ENCODE measurements around the gene ERCC4.
A peak's percentile ranks its signal among the peaks of the same experiment; 100 is the strongest.
"Not testable (repeated sequence)": the region's sequence is repeated elsewhere in the genome, so short reads cannot be mapped to it uniquely, and the experiment has no call there.

ERCC4 gene

DNA sequence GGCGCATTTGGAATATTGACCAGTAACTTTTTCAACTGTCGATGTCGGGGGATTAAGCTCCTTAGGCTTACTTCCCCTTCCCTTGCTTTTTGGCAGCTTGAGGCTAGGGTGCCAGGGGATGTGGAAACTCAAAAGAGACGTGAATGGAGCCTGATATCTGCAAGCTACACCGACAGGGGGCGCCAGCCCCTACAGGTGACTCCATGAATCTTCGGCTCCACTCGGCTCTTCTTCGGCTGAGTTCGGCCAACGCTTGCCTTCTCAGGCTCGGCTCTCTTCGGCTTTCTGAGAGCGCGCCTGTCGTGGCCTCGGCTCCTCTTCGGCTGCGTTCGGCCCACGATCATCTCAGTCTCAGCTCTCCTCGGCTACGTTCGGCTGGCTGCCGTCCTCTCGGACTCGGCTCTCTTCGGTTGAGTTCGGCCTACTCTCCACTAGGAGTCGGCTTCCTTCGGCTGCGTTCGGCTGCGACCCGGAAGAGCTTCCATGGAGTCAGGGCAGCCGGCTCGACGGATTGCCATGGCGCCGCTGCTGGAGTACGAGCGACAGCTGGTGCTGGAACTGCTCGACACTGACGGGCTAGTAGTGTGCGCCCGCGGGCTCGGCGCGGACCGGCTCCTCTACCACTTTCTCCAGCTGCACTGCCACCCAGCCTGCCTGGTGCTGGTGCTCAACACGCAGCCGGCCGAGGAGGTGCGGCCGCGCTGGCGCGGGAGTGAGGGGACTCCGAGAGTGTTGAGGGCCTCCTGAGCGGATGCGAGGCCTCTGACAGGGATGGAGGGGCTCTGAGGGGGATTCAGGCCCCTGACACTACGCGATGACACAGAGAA, at the start of gene ERCC4:
Gene ERCC4, plus strand, starts transcription at position 472 of the 827 bp plus-strand sequence. Its CDS starts 12 bp downstream, at position 484.
- Mint-ChIP-seq H3K4me1 (ENCODE audit: low read depth) (peaks cover 24% of the 10 kb centered on the region), H3K27me3 (peaks cover 4% of the 10 kb centered on the region), H3K4me3 (peak within 1 kb of the TSS; percentile 93), H3K27ac (peak within 1 kb of the TSS; percentile 94), H3K9me3 (no peaks in the 10 kb centered on the region), H3K36me3 (ENCODE audit: low read depth) (peaks cover 10% of the 10 kb centered on the region)

DNA sequence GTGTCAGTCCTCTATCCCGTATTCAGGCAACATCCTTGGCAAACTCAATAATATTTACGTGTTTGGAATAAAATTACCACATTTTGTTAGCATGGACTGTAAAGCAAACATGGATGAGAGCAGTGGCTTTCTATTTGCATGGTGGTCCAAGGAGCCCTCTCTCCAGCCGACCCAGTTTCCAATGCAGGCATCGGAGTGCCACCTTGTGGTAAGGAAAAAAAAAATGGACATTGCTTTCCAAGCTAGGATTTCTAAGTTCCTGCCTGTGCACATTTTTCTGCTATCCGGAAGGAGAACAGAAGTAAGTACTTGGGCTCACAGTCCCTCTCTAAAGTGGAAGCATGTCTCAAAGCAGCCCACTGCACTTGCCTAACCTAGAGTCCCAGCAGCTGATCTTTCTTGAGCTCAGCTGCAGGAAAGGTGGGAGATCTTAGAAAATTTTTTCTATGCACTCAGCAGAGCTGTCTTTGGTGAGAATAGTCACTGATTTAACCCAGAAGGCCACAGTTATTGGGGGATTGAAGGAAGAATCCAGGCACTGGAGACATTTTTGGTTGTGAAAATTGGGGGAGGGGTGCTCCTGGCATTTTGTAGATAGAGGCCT, 46.0 kb upstream of the ERCC4 start:
- Mint-ChIP-seq H3K27me3 (peaks cover 18% of the 10 kb centered on the region), H3K9me3 (no peaks in the 10 kb centered on the region), H3K36me3 (ENCODE audit: low read depth) (no peaks in the 10 kb centered on the region), H3K27ac (no peak overlapping the region), H3K4me1 (ENCODE audit: low read depth) (no peaks in the 10 kb centered on the region), H3K4me3 (no peak overlapping the region)

DNA sequence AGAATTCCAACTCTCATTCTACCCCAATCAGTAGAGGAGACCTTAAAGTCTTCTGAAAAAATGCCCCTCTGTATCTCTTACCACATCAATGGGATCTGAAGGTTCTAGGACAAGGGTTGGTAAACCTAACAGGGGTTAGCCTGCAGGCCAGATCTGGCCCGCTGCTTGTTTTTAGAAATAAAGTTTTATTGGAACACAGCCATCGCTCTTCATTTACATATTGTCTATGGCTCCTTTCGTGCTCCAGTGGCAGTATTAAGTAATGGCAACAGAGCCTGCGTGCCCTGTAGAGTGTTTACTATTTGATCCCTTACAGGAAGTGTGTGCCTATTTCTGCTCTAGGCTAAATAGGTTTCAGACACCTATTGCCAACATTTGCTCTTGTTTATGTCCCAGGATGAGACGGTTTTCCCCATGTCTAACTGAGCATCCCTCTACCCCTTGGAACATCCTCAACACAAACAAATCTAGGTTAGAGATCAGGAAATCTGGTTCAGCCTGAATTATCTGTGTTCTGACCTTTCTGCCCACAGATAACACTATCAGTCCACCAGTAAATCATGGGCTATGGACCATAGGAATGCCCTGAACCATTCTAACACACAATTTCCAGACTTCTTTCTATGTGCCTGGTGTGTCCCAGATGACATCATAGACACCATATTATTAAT, 44.2 kb upstream of the ERCC4 start:
- Mint-ChIP-seq H3K36me3 (ENCODE audit: low read depth) (no peaks in the 10 kb centered on the region), H3K27ac (no peak overlapping the region), H3K27me3 (peaks cover 8% of the 10 kb centered on the region), H3K9me3 (no peaks in the 10 kb centered on the region), H3K4me1 (ENCODE audit: low read depth) (no peaks in the 10 kb centered on the region), H3K4me3 (no peak overlapping the region)

GRCh38 chr16:13883276-13883675, 36.7 kb upstream of the ERCC4 start:
- Mint-ChIP-seq H3K27ac (no peak overlapping the region), H3K9me3 (peaks cover 7% of the 10 kb centered on the region), H3K27me3 (peaks cover 22% of the 10 kb centered on the region), H3K4me3 (no peak overlapping the region), H3K36me3 (ENCODE audit: low read depth) (no peaks in the 10 kb centered on the region), H3K4me1 (ENCODE audit: low read depth) (no peaks in the 10 kb centered on the region)

GRCh38 chr16:13883881-13884280, 36.1 kb upstream of the ERCC4 start:
- Mint-ChIP-seq H3K4me3 (no peak overlapping the region), H3K9me3 (peaks cover 7% of the 10 kb centered on the region), H3K27me3 (peaks cover 22% of the 10 kb centered on the region), H3K27ac (no peak overlapping the region), H3K4me1 (ENCODE audit: low read depth) (no peaks in the 10 kb centered on the region), H3K36me3 (ENCODE audit: low read depth) (no peaks in the 10 kb centered on the region)

- no peaks in the 10 kb centered on the region for H3K4me1 Mint-ChIP-seq (ENCODE audit: low read depth)
- no peaks in the 10 kb centered on the region for H3K36me3 Mint-ChIP-seq (ENCODE audit: low read depth)
- H3K9me3 Mint-ChIP-seq = peaks cover 7% of the 10 kb centered on the region
- no peak overlapping the region for H3K4me3 Mint-ChIP-seq
- H3K27ac Mint-ChIP-seq = no peak overlapping the region
- peaks cover 22% of the 10 kb centered on the region for H3K27me3 Mint-ChIP-seq
These were observed 34.3 kb upstream of the ERCC4 start for GRCh38 chr16:13885700-13886099.

- H3K27ac Mint-ChIP-seq = no peak overlapping the region
These were observed 33.3 kb upstream of the ERCC4 start for GRCh38 chr16:13886608-13887007.

GRCh38 chr16:13889323-13889722, 30.6 kb upstream of the ERCC4 start:
- H3K4me1 Mint-ChIP-seq (ENCODE audit: low read depth); H3K27ac Mint-ChIP-seq; H3K36me3 Mint-ChIP-seq (ENCODE audit: low read depth); H3K9me3 Mint-ChIP-seq; H3K4me3 Mint-ChIP-seq: not testable (repeated sequence)
- H3K27me3 Mint-ChIP-seq = peaks cover 22% of the 10 kb centered on the region

More at GRCh38 chr16:13886608-13887007, 33.3 kb upstream of the ERCC4 start:
- H3K4me1 Mint-ChIP-seq (ENCODE audit: low read depth) = no peaks in the 10 kb centered on the region
- H3K36me3 Mint-ChIP-seq (ENCODE audit: low read depth) = no peaks in the 10 kb centered on the region
- peaks cover 22% of the 10 kb centered on the region for H3K27me3 Mint-ChIP-seq
- no peak overlapping the region for H3K4me3 Mint-ChIP-seq
- peaks cover 7% of the 10 kb centered on the region for H3K9me3 Mint-ChIP-seq

GRCh38 chr16:13892301-13892700, 27.7 kb upstream of the ERCC4 start:
- Mint-ChIP-seq H3K9me3 (peaks cover under 1% of the 10 kb centered on the region), H3K4me1 (ENCODE audit: low read depth) (no peaks in the 10 kb centered on the region), H3K27ac (no peak overlapping the region), H3K4me3 (no peak overlapping the region), H3K36me3 (ENCODE audit: low read depth) (no peaks in the 10 kb centered on the region), H3K27me3 (peaks cover 6% of the 10 kb centered on the region)

- H3K4me1 Mint-ChIP-seq (ENCODE audit: low read depth) = no peaks in the 10 kb centered on the region
- no peaks in the 10 kb centered on the region for H3K9me3 Mint-ChIP-seq
- H3K36me3 Mint-ChIP-seq (ENCODE audit: low read depth) = no peaks in the 10 kb centered on the region
- peaks cover 9% of the 10 kb centered on the region for H3K27me3 Mint-ChIP-seq
- H3K4me3 Mint-ChIP-seq = no peak overlapping the region
- no peak overlapping the region for H3K27ac Mint-ChIP-seq
These were observed 24.4 kb upstream of the ERCC4 start for GRCh38 chr16:13895516-13895915.

DNA sequence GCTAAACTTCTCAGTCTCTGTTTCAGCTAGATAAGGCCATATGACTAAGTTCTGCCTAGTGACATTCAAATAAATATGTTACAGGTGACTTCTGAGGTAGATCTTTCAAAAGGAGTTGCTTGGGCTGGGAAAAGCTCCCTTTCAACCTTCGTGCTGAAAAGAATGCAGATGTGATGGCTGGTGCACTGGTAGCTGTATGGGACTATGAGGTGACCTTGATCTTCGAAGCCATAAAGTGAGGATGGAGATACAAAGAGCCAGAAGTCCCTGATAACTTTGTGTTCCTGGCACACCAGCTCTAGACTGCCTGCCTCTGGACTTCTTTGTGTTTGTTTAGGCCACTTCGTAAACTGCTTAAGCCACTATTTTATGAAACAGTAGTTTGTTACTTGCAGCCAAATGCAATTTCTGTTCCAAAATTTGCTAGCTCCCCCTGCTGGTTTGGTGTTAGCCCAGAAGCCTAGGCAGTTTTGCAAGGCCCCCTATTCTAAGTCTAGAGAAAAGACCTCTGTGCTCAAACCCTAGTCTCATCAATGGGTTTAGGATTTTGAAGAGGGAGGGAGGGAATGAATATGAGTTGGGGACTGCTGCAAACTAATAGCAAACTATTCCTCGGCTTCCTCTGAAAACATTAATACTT, 23.3 kb upstream of the ERCC4 start:
- H3K4me3 Mint-ChIP-seq = no peak overlapping the region
- peaks cover 10% of the 10 kb centered on the region for H3K27me3 Mint-ChIP-seq
- no peak overlapping the region for H3K27ac Mint-ChIP-seq
- H3K36me3 Mint-ChIP-seq (ENCODE audit: low read depth) = no peaks in the 10 kb centered on the region
- peaks cover under 1% of the 10 kb centered on the region for H3K9me3 Mint-ChIP-seq
- no peaks in the 10 kb centered on the region for H3K4me1 Mint-ChIP-seq (ENCODE audit: low read depth)

DNA sequence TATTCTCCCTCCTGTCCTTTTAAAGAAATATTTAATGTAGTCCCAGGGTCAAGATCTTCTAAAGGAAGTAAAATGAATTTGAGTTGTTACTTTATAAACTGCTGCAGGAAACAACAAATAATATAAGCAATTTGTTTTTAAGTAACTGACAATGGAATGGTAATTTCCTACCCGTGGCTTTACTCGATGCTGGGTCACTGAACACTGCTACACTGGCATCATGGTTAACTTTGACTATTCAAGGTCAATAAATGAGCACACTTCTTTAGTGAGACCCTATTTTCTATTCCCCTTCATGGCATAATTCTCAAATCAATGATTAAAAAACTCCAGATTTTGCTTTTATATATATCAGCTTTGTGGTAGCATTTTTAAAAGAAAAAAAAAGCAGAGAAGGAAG, 22.1 kb upstream of the ERCC4 start:
- H3K36me3 Mint-ChIP-seq (ENCODE audit: low read depth) = no peaks in the 10 kb centered on the region
- peaks cover 4% of the 10 kb centered on the region for H3K9me3 Mint-ChIP-seq
- peaks cover 11% of the 10 kb centered on the region for H3K27me3 Mint-ChIP-seq
- no peaks in the 10 kb centered on the region for H3K4me1 Mint-ChIP-seq (ENCODE audit: low read depth)
- H3K27ac Mint-ChIP-seq = no peak overlapping the region
- H3K4me3 Mint-ChIP-seq = no peak overlapping the region

DNA sequence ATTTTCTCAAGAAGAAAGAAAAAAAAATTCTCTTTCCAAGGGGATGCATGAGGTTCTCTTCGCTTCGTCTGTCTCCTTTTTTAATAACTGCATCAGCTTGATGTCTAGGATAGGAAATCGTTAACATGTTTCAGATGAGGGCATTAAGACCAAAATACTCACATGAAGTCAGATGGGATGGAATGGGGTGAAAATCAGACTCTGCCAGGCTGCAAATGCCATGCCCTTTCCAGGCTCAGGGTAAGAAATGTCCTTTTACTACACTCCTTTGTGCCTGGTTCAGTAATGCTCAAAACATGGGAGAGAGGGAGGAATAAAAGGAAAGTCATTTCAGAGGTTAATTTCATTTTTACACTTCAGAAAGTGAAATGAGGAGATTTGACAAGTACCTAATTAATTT, 21.7 kb upstream of the ERCC4 start:
- Mint-ChIP-seq H3K27me3 (peaks cover 11% of the 10 kb centered on the region), H3K36me3 (ENCODE audit: low read depth) (no peaks in the 10 kb centered on the region), H3K4me3 (no peak overlapping the region), H3K9me3 (peaks cover 4% of the 10 kb centered on the region), H3K4me1 (ENCODE audit: low read depth) (no peaks in the 10 kb centered on the region), H3K27ac (no peak overlapping the region)

GRCh38 chr16:13902052-13902451, 17.9 kb upstream of the ERCC4 start:
- no peaks in the 10 kb centered on the region for H3K4me1 Mint-ChIP-seq (ENCODE audit: low read depth)
- peaks cover 32% of the 10 kb centered on the region for H3K27me3 Mint-ChIP-seq
- no peak overlapping the region for H3K4me3 Mint-ChIP-seq
- no peaks in the 10 kb centered on the region for H3K36me3 Mint-ChIP-seq (ENCODE audit: low read depth)
- no peak overlapping the region for H3K27ac Mint-ChIP-seq
- H3K9me3 Mint-ChIP-seq = peaks cover 4% of the 10 kb centered on the region

- peaks cover 30% of the 10 kb centered on the region for H3K27me3 Mint-ChIP-seq
- no peaks in the 10 kb centered on the region for H3K4me1 Mint-ChIP-seq (ENCODE audit: low read depth)
- H3K36me3 Mint-ChIP-seq (ENCODE audit: low read depth) = no peaks in the 10 kb centered on the region
- peaks cover 4% of the 10 kb centered on the region for H3K9me3 Mint-ChIP-seq
- no peak overlapping the region for H3K4me3 Mint-ChIP-seq
- no peak overlapping the region for H3K27ac Mint-ChIP-seq
These were observed 17.3 kb upstream of the ERCC4 start for GRCh38 chr16:13902677-13903076.

Data from stimulated activated naive CD8-positive, alpha-beta T cell treated with anti-CD3 and anti-CD28 coated beads, Interleukin-15, Interleukin-2, amounts not matched to agents 100 ng/mL and 50 ng/mL, for 24 hours (primary cell).